ENCODE data around the gene SMC5. TPM values are rescaled to one million over a fixed set of nuclear protein-coding genes. Genes with fewer than 3 reads are reported as not detected.
"Not testable (repeated sequence)": the region's sequence is repeated elsewhere in the genome, so short reads cannot be mapped to it uniquely, and the experiment has no call there.

SMC5 gene
- total RNA-seq, 1 experiment from 2014 or later: 9.7 TPM

- DNase-seq (ENCODE audit: low spot score): no peak
These were observed 104.2 kb downstream of the SMC5 start for GRCh38 chr9:70362952-70363351.

DNA sequence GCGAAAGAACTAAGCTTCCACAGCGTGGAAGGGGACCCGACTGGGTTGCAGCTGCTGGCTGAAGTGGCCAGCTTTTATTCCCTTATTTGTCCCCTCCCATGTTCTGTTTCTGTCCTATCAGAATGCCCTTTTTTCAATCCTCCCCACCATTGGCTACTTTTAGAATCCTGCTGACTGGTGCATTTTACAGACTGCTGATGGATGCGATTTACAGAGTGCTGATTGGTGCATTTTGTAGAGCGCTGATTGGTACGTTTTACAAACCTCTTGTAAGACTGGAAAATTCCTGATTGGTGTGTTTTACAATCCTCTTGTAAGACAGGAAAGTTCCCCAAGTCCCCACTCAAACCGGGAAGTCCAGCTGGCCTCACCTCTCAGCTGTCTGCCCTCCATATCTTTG is 105.0 kb downstream of the SMC5 start:
- DNase-seq (ENCODE audit: low spot score): no peak

DNA sequence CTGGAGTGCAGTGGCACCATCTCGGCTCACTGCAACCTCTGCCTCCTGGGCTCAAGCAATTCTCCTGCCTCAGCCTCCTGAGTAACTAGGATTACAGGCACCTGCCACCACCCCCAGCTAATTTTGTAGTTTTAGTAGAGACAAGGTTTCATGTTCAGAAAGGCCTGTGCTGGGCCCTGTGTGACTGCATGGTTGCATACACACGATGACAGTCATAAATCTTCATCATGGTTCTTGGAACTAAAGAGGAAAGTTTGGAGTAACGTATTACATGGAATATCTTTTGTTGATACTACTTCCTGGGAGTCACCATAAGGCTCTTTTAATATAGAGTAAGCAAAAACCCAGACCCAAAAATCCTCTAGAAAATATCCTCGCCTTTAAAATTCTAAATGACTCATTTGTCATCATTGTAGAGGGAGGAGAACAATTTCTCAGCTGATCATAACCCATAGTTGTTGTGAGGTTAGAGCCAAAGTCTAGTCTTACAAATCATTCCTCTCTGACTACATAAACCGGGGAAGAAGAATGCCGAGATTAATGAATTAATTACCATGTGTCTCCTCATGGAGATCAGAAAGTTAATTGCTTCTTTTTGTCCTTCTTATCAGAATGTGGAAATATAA is 108.6 kb downstream of the SMC5 start:
- no peak for DNase-seq (ENCODE audit: low spot score)

DNA sequence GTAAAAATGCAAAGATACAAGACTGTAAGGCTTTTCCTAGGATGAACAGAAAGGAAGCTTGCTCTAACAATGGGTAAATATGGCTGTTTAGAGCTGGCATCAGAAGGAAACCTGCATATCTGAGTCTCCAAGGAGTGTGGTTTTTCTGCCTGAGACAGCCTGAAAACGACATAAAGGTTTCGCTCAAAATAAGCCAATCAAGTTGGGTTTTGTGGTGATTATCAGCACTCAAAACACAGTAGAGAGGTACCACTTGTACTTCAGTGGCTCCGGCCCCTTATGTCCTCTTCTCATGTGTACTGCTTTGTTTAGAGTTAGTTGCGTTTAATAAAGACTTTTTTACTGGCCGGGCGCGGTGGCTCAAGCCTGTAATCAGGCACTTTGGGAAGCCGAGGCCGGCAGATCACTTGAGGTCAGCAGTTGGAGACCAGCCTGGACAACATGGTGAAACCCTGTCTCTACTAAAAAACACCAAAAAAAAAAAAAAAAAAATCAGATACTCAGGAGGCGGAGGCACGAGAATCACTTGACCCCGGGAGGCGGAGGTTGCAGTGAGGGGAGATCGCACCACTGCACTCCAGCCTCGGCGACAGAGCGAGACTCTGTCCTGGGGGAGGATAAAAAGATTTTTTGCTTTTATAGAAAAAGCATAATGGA is 116.3 kb downstream of the SMC5 start:
- DNase-seq (ENCODE audit: low spot score): no peak

DNA sequence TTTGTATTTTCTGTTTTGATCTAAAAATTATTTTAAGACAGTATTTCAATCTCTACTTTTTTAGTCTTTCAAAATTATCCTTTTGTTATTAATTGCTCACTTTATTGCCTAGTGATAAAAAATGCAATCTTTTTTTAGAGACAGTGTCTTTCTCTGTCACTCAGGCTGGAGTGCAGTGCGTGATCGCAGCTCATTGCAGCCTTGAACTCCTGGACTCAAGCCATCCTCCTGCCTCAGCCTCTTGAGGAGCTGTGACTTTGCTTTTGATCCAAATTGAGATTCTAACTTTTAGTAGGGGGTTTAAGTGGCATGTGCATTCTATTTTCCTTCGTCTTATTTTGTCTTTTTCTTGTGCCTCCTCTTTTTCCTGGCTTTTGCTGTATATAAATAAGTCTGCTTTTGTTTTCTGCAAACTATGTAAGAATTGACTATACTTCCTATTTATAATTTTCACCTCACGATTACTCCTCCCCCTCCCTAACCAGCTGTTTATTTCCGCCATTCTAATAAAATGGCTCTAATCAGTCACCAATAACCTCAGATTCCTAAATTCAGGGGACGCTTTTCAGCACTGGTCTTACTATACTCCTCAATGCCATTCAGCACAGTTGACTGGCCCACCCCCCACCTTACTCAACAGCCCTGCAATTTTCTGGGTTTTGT is 123.4 kb downstream of the SMC5 start:
- no peak for DNase-seq (ENCODE audit: low spot score)

GRCh38 chr9:70382709-70383605 is 124.2 kb downstream of the SMC5 start:
- DNase-seq (ENCODE audit: low spot score): no peak

- DNase-seq (ENCODE audit: low spot score): no peak
These were observed 126.6 kb downstream of the SMC5 start for GRCh38 chr9:70385426-70385825.

DNA sequence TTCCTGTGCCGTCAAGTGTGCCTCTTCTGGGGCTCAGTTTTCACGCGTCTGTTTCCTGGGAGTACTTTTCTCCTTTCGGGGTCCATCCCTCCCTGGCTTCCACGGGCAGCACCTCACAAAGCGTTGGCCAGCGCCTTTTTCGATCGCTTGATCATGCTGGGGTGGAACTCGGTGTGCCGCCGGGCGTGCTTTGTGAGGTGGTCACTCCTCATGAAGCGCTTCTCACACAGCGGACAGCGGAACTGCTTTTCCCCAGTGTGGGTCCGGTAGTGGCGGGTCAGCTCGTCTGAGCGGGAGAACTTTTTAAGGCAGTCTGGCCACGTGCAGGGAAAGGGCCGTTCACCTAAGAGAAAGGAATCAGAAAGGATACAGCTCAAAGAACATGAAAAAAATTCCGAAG is 128.9 kb downstream of the SMC5 start:
- no peak for DNase-seq (ENCODE audit: low spot score)

- no peak for DNase-seq (ENCODE audit: low spot score)
These were observed 130.4 kb downstream of the SMC5 start for GRCh38 chr9:70389188-70389587.

DNA sequence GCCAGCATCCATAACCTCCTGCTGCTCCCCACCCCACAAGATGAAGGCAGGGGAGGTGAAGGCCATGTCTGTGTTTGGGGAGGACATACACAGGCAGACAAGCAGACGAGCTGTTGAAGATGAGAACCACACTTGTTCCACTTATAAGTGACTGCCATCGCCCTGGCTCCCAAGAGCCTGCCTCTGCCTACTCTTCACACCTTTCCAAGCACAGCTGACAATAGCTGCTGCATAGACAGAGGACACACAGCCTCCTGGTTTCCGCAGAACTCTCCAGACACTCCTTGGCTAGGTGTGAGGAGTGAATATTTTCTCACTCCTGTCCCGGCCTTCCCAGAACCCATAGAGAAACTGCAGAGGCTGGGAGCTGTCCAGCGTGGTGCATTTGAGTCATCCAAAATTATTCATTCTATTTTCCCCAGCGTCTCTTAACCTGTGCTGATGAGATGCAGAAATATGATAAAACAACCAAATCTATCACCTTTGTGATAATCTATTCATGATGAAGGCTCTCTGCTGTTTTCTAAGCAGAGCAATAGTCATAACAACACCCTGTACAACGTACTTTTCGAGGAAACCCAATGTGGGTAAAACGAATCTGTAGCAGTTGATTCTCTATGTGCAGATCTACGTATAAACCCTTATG is 131.0 kb downstream of the SMC5 start:
- DNase-seq (ENCODE audit: low spot score): no peak

GRCh38 chr9:70390933-70391341 is 132.2 kb downstream of the SMC5 start:
- no peak for DNase-seq (ENCODE audit: low spot score)

DNA sequence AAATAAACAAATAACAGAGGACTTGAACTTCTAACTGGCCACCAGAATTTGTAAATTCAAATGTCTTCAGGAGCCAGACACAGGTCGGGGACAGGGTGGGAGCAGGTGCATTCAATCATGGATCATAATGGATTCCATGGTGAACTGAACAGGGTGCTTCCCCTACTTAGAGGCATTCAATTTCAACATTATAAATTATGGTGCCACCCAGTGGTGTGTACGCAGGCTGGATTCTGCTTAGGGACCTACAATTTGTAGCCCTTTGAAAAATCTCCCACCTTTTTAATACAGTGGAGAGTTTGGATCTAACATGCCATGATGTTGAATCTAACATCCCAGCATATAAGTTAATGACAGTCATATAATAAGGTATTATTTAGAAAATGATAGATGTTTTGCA is 133.4 kb downstream of the SMC5 start:
- peak; percentile 27 for DNase-seq (ENCODE audit: low spot score)

DNA sequence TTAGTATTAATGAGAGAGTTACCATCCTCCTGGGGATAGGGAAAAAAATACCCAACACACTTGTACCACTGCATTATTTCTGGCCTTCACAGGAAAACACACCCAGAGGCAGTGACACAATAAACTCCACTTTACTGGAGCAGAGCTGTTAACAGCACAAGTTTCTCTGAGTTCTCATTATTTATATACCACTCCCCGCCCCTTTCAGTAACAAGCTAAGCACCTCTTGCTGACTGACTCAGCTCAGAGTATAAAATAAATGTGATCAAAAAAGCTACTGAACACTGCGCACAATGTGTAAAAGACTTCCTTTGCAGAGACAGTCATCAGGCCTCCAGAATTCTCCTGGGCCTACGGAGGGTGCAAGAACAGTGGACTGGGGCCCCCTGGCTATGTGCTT is 134.1 kb downstream of the SMC5 start:
- no peak for DNase-seq (ENCODE audit: low spot score)

DNA sequence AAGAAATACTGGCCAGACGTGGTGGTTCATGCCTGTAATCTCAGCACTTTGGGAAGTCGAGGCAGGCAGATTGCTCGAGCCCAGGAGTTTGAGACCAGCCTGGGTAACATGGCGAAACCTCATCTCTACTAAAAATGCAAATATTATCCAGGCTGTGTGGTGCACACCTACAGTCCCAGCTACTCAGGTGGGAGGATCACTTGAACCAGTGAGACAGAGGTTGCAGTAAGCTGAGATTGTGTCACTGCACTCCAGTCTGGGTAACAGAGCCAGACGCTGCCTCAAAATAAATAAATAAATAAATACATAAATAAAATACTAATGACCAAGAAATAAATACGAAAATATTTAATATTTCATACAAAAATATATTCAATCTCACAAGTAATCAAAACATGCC is 136.9 kb downstream of the SMC5 start:
- no peak for DNase-seq (ENCODE audit: low spot score)

DNA sequence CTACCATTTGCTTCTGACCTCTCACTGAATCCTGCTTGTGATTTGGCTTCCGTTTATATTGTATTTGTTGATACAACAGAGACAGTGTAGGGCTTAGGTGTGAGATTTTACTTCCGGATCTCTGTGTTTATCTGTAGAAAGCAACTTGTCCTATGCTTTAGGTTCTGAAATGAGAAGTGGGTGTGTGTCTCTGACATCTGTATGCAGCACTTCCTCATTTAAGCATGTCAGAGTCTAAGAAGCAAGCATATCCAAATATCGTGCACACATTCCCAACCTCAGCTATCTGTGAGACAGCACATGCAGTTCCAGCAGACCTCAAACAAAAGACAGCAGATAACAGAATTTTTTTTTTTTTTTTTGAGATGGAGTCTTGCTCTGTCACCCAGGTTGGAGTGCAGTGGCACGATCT is 139.4 kb downstream of the SMC5 start:
- no peak for DNase-seq (ENCODE audit: low spot score)

DNA sequence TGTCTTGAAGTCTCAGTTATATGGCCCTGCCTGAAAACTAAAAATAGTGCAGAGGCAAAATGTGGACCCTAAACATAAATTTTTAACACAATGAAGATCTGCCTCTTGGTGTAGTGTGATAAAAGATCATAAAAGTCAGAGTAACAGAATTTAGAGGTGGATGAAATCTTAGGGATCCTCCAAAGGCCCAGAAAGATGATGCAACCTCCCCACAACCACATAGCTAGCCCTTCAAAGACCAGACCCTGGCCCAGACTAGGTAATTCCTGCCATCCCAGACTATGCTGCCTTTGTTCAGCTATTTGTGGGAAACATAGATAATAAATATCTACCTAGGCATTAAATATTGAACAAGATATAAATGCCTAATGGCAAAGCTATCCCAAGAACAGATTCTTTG is 140.4 kb downstream of the SMC5 start:
- no peak for DNase-seq (ENCODE audit: low spot score)

- DNase-seq (ENCODE audit: low spot score): no peak
These were observed 141.5 kb downstream of the SMC5 start for GRCh38 chr9:70400107-70400892.

DNA sequence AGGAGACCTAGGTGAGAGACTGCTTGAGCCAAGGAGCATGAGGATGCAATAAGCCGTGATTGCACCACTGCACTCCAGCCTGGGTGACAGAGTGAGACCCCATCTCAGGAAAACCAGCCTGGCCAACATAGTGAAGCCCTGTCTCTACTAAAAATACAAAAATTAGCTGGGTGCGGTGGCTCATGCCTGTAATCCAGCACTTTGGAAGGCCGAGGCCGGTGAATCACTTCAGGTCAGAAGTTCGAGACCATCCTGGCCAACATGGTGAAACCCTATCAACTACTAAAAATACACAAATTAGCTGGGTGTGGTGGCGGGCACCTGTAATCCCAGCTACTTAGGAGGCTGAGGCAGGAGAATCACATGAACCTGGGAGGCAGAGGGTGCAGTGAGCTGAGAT is 142.5 kb downstream of the SMC5 start:
- DNase-seq (ENCODE audit: low spot score): not testable (repeated sequence)

GRCh38 chr9:70402213-70402612 is 143.4 kb downstream of the SMC5 start:
- DNase-seq (ENCODE audit: low spot score): no peak

- no peak for DNase-seq (ENCODE audit: low spot score)
These were observed 144.4 kb downstream of the SMC5 start for GRCh38 chr9:70403166-70403565.

DNA sequence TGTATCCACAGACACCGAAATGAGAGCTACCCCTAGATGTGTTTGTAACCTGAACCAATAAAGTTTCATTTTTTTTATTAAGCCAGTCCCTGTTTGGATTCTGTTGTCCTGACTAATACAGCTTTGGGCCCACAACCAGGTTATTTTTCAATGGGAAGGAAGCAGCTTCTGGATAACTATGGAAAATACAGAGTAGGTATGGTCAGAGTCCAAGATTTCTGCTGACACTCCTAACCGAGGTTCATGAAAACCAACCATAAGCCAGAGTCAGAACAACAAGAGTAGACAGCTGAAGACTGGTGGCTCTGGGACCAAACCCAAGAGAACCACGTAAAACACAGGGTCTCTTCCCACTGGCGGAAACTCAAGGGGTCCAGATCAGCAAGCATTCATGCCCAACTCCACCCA is 144.8 kb downstream of the SMC5 start:
- no peak for DNase-seq (ENCODE audit: low spot score)

Measured in HT-29 (cell line).